HG03280 (cell line): ENCODE results near the gene HHAT.
A peak's percentile ranks its signal among the peaks of the same experiment; 100 is the strongest.
"Not testable (repeated sequence)": the region's sequence is repeated elsewhere in the genome, so short reads cannot be mapped to it uniquely, and the experiment has no call there.

Experiments used
- ATAC-seq: cut with Tn5 transposase; IDR thresholded peaks from one replicate; pipeline ENCODE4 v1.9.1; 2021; ENCODE audit warnings: mild to moderate bottlenecking, moderate library complexity; ENCODE audit not compliant: unreplicated experiment

HHAT gene

GRCh38 chr1:210354305-210354704 is 25.6 kb downstream of the HHAT start:
- not testable (repeated sequence) for ATAC-seq

GRCh38 chr1:210358626-210359025 is 29.9 kb downstream of the HHAT start:
- no peak for ATAC-seq

- ATAC-seq = no peak
These were observed 30.6 kb downstream of the HHAT start for GRCh38 chr1:210359255-210359654.

- ATAC-seq = peak; percentile 66
These were observed 32.3 kb downstream of the HHAT start for GRCh38 chr1:210360852-210361477.

GRCh38 chr1:210361665-210362064 is 33.0 kb downstream of the HHAT start:
- ATAC-seq = no peak

- ATAC-seq = no peak
These were observed 33.8 kb downstream of the HHAT start for GRCh38 chr1:210362526-210362925.

GRCh38 chr1:210363119-210363518 is 34.4 kb downstream of the HHAT start:
- ATAC-seq = no peak

GRCh38 chr1:210364479-210364878 is 35.8 kb downstream of the HHAT start:
- no peak for ATAC-seq

- ATAC-seq = no peak
These were observed 38.1 kb downstream of the HHAT start for GRCh38 chr1:210366767-210367166.

- ATAC-seq = no peak
These were observed 38.9 kb downstream of the HHAT start for GRCh38 chr1:210367566-210367965.

- ATAC-seq = no peak
These were observed 40.7 kb downstream of the HHAT start for GRCh38 chr1:210369425-210369824.

- ATAC-seq = no peak
These were observed 43.2 kb downstream of the HHAT start for GRCh38 chr1:210371916-210372315.

GRCh38 chr1:210372491-210372890 is 43.8 kb downstream of the HHAT start:
- ATAC-seq = no peak

GRCh38 chr1:210372931-210373627 is 44.4 kb downstream of the HHAT start:
- ATAC-seq = no peak

- ATAC-seq = no peak
These were observed 44.9 kb downstream of the HHAT start for GRCh38 chr1:210373628-210373877.

GRCh38 chr1:210373878-210374599 is 45.3 kb downstream of the HHAT start:
- peak; percentile 72 for ATAC-seq

GRCh38 chr1:210374600-210374953 is 45.9 kb downstream of the HHAT start:
- ATAC-seq = no peak

GRCh38 chr1:210376836-210377372 is 48.2 kb downstream of the HHAT start:
- no peak for ATAC-seq

GRCh38 chr1:210377731-210378333 is 49.1 kb downstream of the HHAT start:
- ATAC-seq = no peak

- no peak for ATAC-seq
These were observed 50.0 kb downstream of the HHAT start for GRCh38 chr1:210378736-210379135.

- no peak for ATAC-seq
These were observed 53.2 kb downstream of the HHAT start for GRCh38 chr1:210381934-210382333.

- no peak for ATAC-seq
These were observed 55.9 kb downstream of the HHAT start for GRCh38 chr1:210384625-210385024.
